DMS114 treated with DMSO at 0.1 percent for 48 hours (cell line): ENCODE data around the gene ZNF230.

Experiments
- DNase-seq: peaks from one replicate; lab custom pipeline; 2025; ENCODE audit not compliant: unreplicated experiment; lab: John Stamatoyannopoulos, UW

Gene ZNF230

GRCh38 chr19:44032001-44032610 is 29.3 kb downstream of the ZNF230 start:
- no peak for DNase-seq

GRCh38 chr19:44042147-44042546 is 39.4 kb downstream of the ZNF230 start:
- no peak for DNase-seq

GRCh38 chr19:44050740-44051649 is 48.2 kb downstream of the ZNF230 start:
- no peak for DNase-seq

GRCh38 chr19:44051650-44052402 is 49.1 kb downstream of the ZNF230 start, which contains the start of gene ZNF223:
TSS of gene ZNF223 (plus strand) at chr19:44052036. CDS start at chr19:44055177, 3,141 bp downstream.
- DNase-seq = peak; percentile 86

GRCh38 chr19:44055870-44056269 is 53.1 kb downstream of the ZNF230 start:
- no peak for DNase-seq

- no peak for DNase-seq
These were observed 56.5 kb downstream of the ZNF230 start for GRCh38 chr19:44059229-44059628.

DNA sequence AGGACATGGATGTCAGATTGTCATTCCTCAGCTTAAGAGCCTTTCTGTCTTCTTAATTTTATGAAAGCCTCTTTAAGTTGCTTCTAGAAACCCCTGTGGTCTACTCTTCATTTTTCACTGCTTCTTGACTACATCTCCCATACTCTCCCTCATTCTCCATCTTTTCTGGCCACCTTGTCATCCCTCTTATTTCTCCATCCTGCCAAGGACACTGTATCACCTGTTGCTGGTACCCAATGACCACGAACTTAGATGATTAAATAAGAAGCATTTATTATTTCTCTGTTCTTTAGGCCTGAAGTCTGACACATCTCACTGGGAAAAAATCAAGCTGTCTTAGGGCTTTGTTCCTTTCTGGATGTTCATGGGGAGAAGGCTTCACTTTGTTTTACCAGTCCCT is 58.3 kb downstream of the ZNF230 start:
- DNase-seq = no peak
